GM23338 (cell line): ENCODE results near the gene TAF8. TPM values are rescaled to one million over a fixed set of nuclear protein-coding genes. Genes with fewer than 3 reads are reported as not detected.

Source experiments
- ATAC-seq: fragments of 200-7000 bp; cut with Tn5 transposase; 3 replicates; pipeline ENCODE4 v1.9.1; 2020
- DNase-seq: peaks from one replicate; pipeline ENCODE4 v3.0.0-alpha.2; 2015; ENCODE audit warnings: low spot score
- H2AFZ ChIP-seq: fragments of 200-600 bp; sonication (generic); 2 replicates; pipeline ENCODE4 v1.8.0; 2016; ENCODE audit warnings: antibody characterized with exemption, mild to moderate bottlenecking, moderate library complexity
- H3F3A ChIP-seq: fragments of 200-600 bp; sonication (generic); replicated peaks from 2 replicates; pipeline ENCODE4 v1.8.0; 2017; ENCODE audit warnings: antibody characterized with exemption, mixed run types, low read depth
- H3K27ac ChIP-seq: fragments of 200-600 bp; sonication (generic); 2 replicates; pipeline ENCODE4 v1.6.1; 2016; ENCODE audit warnings: low read depth
- H3K27me3 ChIP-seq: fragments of 200-600 bp; sonication (generic); 2 replicates; pipeline ENCODE4 v1.8.0; 2016; ENCODE audit warnings: mild to moderate bottlenecking, mixed run types, moderate library complexity; ENCODE audit not compliant: insufficient read depth
- H3K36me3 ChIP-seq: fragments of 200-600 bp; sonication (generic); 2 replicates; pipeline ENCODE4 v1.8.0; 2016; ENCODE audit warnings: mild to moderate bottlenecking; ENCODE audit not compliant: insufficient read depth
- H3K4me1 ChIP-seq: fragments of 200-600 bp; sonication (generic); 2 replicates; pipeline ENCODE4 v1.8.0; 2016; ENCODE audit warnings: mild to moderate bottlenecking, moderate library complexity; ENCODE audit not compliant: insufficient read depth
- H3K4me2 ChIP-seq: fragments of 200-600 bp; sonication (generic); 2 replicates; pipeline ENCODE4 v1.7.1; 2017; ENCODE audit warnings: mixed run types
- H3K4me3 ChIP-seq: fragments of 200-600 bp; sonication (generic); 2 replicates; pipeline ENCODE4 v1.6.1; 2016; ENCODE audit warnings: mixed run types
- H3K79me2 ChIP-seq: fragments of 200-600 bp; sonication (generic); replicated peaks from 2 replicates; pipeline ENCODE4 v1.8.0; 2017; ENCODE audit warnings: mild to moderate bottlenecking; ENCODE audit not compliant: insufficient read depth
- H3K9me2 ChIP-seq: fragments of 200-600 bp; sonication (generic); 2 replicates; pipeline ENCODE4 v1.8.0; 2017; ENCODE audit not compliant: insufficient read depth
- H4K20me1 ChIP-seq: fragments of 200-600 bp; sonication (generic); replicated peaks from 2 replicates; pipeline ENCODE4 v1.8.0; 2017; ENCODE audit warnings: mild to moderate bottlenecking; ENCODE audit not compliant: insufficient read depth
- H3K27ac Mint-ChIP-seq: 2 replicates; pipeline ENCODE4 v1.8.0; 2020; ENCODE audit warnings: inconsistent platforms, mild to moderate bottlenecking, moderate library complexity, mixed read lengths
- H3K27me3 Mint-ChIP-seq: 3 replicates; pipeline ENCODE4 v1.8.0; 2022; ENCODE audit warnings: low read depth, mild to moderate bottlenecking, moderate library complexity, mixed read lengths, inconsistent platforms; ENCODE audit not compliant: insufficient read depth, poor library complexity
- H3K36me3 Mint-ChIP-seq: 3 replicates; pipeline ENCODE4 v1.8.0; 2021; ENCODE audit warnings: low read depth, mild to moderate bottlenecking, inconsistent platforms, moderate library complexity, mixed read lengths
- H3K4me1 Mint-ChIP-seq: 3 replicates; pipeline ENCODE4 v1.8.0; 2020; ENCODE audit warnings: mild to moderate bottlenecking, inconsistent platforms, mixed read lengths
- H3K4me3 Mint-ChIP-seq: 3 replicates; pipeline ENCODE4 v1.8.0; 2021; ENCODE audit warnings: moderate library complexity, mild to moderate bottlenecking, inconsistent platforms, mixed read lengths
- H3K9me3 Mint-ChIP-seq: 3 replicates; pipeline ENCODE4 v1.8.0; 2020; ENCODE audit warnings: moderate library complexity, mild to moderate bottlenecking, inconsistent platforms, mixed read lengths
- CREB1 ChIP-seq: fragments of 250-450 bp; sonication (Bioruptor Pico); IDR thresholded peaks from 2 replicates; pipeline ENCODE4 v1.5.0; 2020; ENCODE audit warnings: low read depth, mild to moderate bottlenecking, moderate library complexity
- CTCF ChIP-seq, 2 experiments: fragments of 200-600 bp in 1 of 2; sonication (generic) in 1 of 2; conservative IDR thresholded peaks; 2 replicates each; pipeline versions ENCODE4 v1.5.1 to v1.6.1; 2016 to 2017; ENCODE audit warnings: antibody characterized with exemption in 2 of 2, low read depth in 2 of 2, mild to moderate bottlenecking in 2 of 2, moderate library complexity in 1 of 2
- EZH2 ChIP-seq: fragments of 200-600 bp; sonication (generic); IDR thresholded peaks from one replicate; pipeline ENCODE4 v1.8.0; 2017; ENCODE audit warnings: antibody characterized with exemption, mild to moderate bottlenecking, low read depth; ENCODE audit not compliant: unreplicated experiment
- EZH2phosphoT487 ChIP-seq: fragments of 200-600 bp; sonication (generic); IDR thresholded peaks from one replicate; pipeline ENCODE4 v1.8.1; 2018; ENCODE audit warnings: antibody characterized with exemption; ENCODE audit not compliant: unreplicated experiment
- JUNB ChIP-seq: IDR thresholded peaks from one replicate; pipeline ENCODE4 v1.6.1; 2016; ENCODE audit warnings: antibody characterized with exemption; ENCODE audit not compliant: unreplicated experiment
- NANOG ChIP-seq: IDR thresholded peaks from 2 replicates; pipeline ENCODE4 v1.6.1; 2016; ENCODE audit warnings: antibody characterized with exemption, borderline replicate concordance
- POLR2AphosphoS5 ChIP-seq: IDR thresholded peaks from 2 replicates; pipeline ENCODE4 v1.6.1; 2016; ENCODE audit warnings: antibody characterized with exemption, low read depth
- STAT1 ChIP-seq: IDR thresholded peaks from one replicate; pipeline ENCODE4 v1.6.1; 2016; ENCODE audit warnings: antibody characterized with exemption; ENCODE audit not compliant: unreplicated experiment
- ZNF114 ChIP-seq: fragments of 250-450 bp; sonication (Bioruptor Pico); IDR thresholded peaks from 2 replicates; pipeline ENCODE4 v1.5.0; 2020; ENCODE audit warnings: mild to moderate bottlenecking, moderate library complexity
- ZNF331 ChIP-seq: fragments of 250-450 bp; sonication (Bioruptor Pico); IDR thresholded peaks from 2 replicates; pipeline ENCODE4 v1.5.0; 2020; ENCODE audit warnings: low read depth, mild to moderate bottlenecking, moderate library complexity
- ZNF462 ChIP-seq: fragments of 250-450 bp; sonication (Bioruptor Pico); IDR thresholded peaks from 2 replicates; pipeline ENCODE4 v1.5.0; 2020; ENCODE audit warnings: mild to moderate bottlenecking, moderate library complexity
- polyA plus RNA-seq: library from polyadenylated mRNA; unstranded; fragments of >200 nt; fragmentation: Nextera tagmentation; extraction: Ambion mirVana; gene quantifications from 2 replicates; pipeline ENCODE4 v1.2.1, GENCODE V29; 2016
- total RNA-seq: library from RNA; depleted of rRNA; stranded (reverse); fragments of >200 nt; shearing (Covaris generic); gene quantifications from 2 replicates; pipeline ENCODE4 v1.2.3, GENCODE V29; 2014

Gene TAF8
- total and polyA plus RNA-seq, 2 experiments from 2014 or later = 18.7 to 30.6 TPM

DNA sequence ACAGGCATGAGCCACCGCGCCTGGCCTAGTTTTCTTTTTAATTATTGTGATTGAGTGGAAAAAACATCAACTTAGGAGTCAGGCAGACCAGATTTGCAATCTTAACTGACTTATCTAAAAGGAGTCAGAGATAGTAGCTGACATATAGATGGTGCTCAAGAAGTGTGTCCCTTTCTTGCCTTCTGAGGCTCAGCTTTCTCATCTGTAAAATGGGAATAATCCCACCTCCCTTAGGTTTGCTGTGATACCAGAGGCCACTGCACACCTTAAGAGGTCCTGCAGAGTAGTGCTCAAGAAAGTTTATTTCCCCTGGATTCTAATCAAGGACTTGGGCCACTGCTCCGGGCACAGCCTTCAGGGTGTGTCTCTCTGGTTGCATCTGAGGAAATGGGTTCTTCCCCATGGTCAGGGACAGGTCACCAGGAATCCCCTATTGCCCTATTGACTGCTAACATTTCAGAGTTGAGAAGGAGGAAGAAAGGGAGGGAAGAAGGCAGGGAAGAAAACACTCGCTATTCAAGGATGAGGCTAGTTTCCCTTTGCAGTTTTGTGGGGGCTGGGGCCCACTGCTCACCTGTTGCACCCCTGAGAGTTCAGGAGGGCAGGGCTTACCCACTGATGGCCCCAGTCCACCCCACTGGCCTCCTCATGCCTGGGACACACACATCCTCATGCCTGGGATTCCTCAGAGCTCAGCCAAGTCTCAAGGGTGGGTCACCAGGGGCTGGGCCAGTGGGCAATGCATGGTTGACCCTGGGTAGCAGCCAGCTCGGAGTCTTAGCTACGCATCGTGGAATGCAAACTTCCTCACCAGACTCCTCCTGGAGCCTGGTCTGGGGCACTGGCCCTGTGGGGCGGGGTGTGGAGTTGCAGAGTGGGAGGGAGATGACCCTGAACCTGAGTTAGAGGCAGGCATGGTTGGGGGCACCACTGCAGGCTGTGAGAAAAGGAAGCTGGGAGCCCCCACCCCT is 70.9 kb downstream of the TAF8 start:
- ATAC-seq = no peak
- peaks cover 3% of the 10 kb centered on the region; the same call in 1 of the 2 replicates for H3K36me3 ChIP-seq
- no peak overlapping the region; the same call in 1 of the 2 replicates for H3K27ac ChIP-seq
- no peak overlapping the region for H3K27ac Mint-ChIP-seq
- H3F3A ChIP-seq = peaks cover 5% of the 10 kb centered on the region; the same call in 1 of the 2 replicates
- no peaks in the 10 kb centered on the region for H3K4me1 ChIP-seq
- H2AFZ ChIP-seq = no peak overlapping the region
- peaks cover 5% of the 10 kb centered on the region; the same call in 1 of the 2 replicates for H3K79me2 ChIP-seq
- H3K4me1 Mint-ChIP-seq = peaks cover 6% of the 10 kb centered on the region; the same call in 1 of the 3 replicates
- no peak overlapping the region for H3K4me3 ChIP-seq
- H3K36me3 Mint-ChIP-seq = peaks cover 54% of the 10 kb centered on the region
- no peak overlapping the region for H3K4me3 Mint-ChIP-seq
- H3K9me3 Mint-ChIP-seq = no peaks in the 10 kb centered on the region
- no peak for DNase-seq
- no peaks in the 10 kb centered on the region for H3K9me2 ChIP-seq
- peaks cover 17% of the 10 kb centered on the region for H3K27me3 Mint-ChIP-seq
- no peaks in the 10 kb centered on the region for H3K27me3 ChIP-seq
- H4K20me1 ChIP-seq = peaks cover 13% of the 10 kb centered on the region
- H3K4me2 ChIP-seq = no peak overlapping the region
- TF ChIP-seq NANOG = no peak
- no peak for TF ChIP-seq EZH2phosphoT487

DNA sequence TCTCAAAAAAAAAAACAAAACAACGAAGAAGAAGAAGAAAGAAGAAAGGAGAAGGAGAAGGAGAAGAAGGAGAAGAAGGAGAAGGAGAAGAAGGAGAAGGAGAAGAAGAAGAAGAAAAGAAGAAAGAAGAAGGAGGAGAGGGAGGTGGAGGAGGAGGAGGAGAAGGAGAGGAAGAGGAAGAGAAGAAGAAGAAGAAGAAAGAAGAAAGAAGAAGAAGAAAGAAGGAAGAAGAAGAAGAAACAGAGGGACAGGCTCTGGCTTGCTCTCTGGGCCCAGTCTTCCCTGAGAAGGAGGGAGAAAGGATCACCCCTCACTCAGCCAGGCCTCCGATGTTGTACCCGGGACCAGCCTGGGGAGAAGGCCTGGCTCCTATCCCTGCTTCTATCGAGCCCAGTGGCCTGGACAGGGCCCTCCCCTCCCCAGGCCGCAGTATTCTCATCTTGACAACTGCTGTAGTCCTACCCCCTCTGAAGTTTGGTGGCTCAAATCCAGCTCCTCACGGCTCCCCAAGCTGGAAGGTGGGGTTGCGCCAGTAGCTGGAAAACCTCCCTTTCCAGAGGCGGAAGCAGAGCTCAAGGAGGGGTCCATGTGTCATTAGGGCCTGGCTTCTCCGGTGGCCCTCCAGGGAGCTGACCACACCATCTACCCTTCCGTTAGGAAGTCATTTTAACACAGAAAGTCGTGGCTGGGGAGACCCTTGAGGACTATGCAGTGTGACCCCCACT is 73.2 kb downstream of the TAF8 start:
- Mint-ChIP-seq H3K27me3 (peaks cover 13% of the 10 kb centered on the region), H3K9me3 (no peaks in the 10 kb centered on the region), H3K36me3 (peaks cover 65% of the 10 kb centered on the region), H3K27ac (no peak overlapping the region), H3K4me1 (peaks cover 2% of the 10 kb centered on the region; the same call in 1 of the 3 replicates), H3K4me3 (no peak overlapping the region)
- Histone ChIP-seq H4K20me1 (peaks cover 4% of the 10 kb centered on the region), H3K4me2 (no peak overlapping the region), H3F3A (peaks cover under 1% of the 10 kb centered on the region; the same call in 1 of the 2 replicates), H3K79me2 (peaks cover 5% of the 10 kb centered on the region; the same call in 1 of the 2 replicates), H2AFZ (no peak overlapping the region), H3K4me1 (no peaks in the 10 kb centered on the region), H3K9me2 (no peaks in the 10 kb centered on the region), H3K27ac (no peak overlapping the region), H3K36me3 (peaks cover 24% of the 10 kb centered on the region), H3K4me3 (no peak overlapping the region), H3K27me3 (no peaks in the 10 kb centered on the region)
- DNase-seq (no peak), ATAC-seq (no peak)
- TF ChIP-seq ZNF331 (CRISPR knock-in tag) (no peak), ZNF114 (CRISPR knock-in tag) (no peak), JUNB (no peak), EZH2 (no peak), POLR2AphosphoS5 (no peak), CREB1 (CRISPR knock-in tag) (no peak), CTCF (conservative IDR thresholded peaks at IDR 0.05; ENCODE audit: low read depth in 2 of 2) (no peak), ZNF462 (CRISPR knock-in tag) (no peak), STAT1 (no peak)
